ENCODE results near the gene HCCS. TPM values are rescaled to one million over a fixed set of nuclear protein-coding genes. Genes with fewer than 3 reads are reported as not detected.

The HCCS gene
- total and polyA plus RNA-seq, 2 of the 8 experiments (the other 6 are each of a cell fraction or from before 2014, with no cell fraction given): 11.9 to 29.9 TPM

GRCh38 chrX:11138498-11139390 is 27.6 kb downstream of the HCCS start (continued):
- TF ChIP-seq BCL11A (IDR thresholded peaks at IDR 0.05; ENCODE audit: low read depth in 2 of 2, low read length in 2 of 2): no peak
- no peak for TF ChIP-seq YY1 (IDR thresholded peaks at IDR 0.05; ENCODE audit: low read depth, low read length)
- TF ChIP-seq SP4 (IDR thresholded peaks at IDR 0.05; ENCODE audit: low read length): no peak
- TF ChIP-seq PHF8 (conservative IDR thresholded peaks at IDR 0.05; ENCODE audit: low read depth, low read length): no peak
- TF ChIP-seq, protein P1, sequence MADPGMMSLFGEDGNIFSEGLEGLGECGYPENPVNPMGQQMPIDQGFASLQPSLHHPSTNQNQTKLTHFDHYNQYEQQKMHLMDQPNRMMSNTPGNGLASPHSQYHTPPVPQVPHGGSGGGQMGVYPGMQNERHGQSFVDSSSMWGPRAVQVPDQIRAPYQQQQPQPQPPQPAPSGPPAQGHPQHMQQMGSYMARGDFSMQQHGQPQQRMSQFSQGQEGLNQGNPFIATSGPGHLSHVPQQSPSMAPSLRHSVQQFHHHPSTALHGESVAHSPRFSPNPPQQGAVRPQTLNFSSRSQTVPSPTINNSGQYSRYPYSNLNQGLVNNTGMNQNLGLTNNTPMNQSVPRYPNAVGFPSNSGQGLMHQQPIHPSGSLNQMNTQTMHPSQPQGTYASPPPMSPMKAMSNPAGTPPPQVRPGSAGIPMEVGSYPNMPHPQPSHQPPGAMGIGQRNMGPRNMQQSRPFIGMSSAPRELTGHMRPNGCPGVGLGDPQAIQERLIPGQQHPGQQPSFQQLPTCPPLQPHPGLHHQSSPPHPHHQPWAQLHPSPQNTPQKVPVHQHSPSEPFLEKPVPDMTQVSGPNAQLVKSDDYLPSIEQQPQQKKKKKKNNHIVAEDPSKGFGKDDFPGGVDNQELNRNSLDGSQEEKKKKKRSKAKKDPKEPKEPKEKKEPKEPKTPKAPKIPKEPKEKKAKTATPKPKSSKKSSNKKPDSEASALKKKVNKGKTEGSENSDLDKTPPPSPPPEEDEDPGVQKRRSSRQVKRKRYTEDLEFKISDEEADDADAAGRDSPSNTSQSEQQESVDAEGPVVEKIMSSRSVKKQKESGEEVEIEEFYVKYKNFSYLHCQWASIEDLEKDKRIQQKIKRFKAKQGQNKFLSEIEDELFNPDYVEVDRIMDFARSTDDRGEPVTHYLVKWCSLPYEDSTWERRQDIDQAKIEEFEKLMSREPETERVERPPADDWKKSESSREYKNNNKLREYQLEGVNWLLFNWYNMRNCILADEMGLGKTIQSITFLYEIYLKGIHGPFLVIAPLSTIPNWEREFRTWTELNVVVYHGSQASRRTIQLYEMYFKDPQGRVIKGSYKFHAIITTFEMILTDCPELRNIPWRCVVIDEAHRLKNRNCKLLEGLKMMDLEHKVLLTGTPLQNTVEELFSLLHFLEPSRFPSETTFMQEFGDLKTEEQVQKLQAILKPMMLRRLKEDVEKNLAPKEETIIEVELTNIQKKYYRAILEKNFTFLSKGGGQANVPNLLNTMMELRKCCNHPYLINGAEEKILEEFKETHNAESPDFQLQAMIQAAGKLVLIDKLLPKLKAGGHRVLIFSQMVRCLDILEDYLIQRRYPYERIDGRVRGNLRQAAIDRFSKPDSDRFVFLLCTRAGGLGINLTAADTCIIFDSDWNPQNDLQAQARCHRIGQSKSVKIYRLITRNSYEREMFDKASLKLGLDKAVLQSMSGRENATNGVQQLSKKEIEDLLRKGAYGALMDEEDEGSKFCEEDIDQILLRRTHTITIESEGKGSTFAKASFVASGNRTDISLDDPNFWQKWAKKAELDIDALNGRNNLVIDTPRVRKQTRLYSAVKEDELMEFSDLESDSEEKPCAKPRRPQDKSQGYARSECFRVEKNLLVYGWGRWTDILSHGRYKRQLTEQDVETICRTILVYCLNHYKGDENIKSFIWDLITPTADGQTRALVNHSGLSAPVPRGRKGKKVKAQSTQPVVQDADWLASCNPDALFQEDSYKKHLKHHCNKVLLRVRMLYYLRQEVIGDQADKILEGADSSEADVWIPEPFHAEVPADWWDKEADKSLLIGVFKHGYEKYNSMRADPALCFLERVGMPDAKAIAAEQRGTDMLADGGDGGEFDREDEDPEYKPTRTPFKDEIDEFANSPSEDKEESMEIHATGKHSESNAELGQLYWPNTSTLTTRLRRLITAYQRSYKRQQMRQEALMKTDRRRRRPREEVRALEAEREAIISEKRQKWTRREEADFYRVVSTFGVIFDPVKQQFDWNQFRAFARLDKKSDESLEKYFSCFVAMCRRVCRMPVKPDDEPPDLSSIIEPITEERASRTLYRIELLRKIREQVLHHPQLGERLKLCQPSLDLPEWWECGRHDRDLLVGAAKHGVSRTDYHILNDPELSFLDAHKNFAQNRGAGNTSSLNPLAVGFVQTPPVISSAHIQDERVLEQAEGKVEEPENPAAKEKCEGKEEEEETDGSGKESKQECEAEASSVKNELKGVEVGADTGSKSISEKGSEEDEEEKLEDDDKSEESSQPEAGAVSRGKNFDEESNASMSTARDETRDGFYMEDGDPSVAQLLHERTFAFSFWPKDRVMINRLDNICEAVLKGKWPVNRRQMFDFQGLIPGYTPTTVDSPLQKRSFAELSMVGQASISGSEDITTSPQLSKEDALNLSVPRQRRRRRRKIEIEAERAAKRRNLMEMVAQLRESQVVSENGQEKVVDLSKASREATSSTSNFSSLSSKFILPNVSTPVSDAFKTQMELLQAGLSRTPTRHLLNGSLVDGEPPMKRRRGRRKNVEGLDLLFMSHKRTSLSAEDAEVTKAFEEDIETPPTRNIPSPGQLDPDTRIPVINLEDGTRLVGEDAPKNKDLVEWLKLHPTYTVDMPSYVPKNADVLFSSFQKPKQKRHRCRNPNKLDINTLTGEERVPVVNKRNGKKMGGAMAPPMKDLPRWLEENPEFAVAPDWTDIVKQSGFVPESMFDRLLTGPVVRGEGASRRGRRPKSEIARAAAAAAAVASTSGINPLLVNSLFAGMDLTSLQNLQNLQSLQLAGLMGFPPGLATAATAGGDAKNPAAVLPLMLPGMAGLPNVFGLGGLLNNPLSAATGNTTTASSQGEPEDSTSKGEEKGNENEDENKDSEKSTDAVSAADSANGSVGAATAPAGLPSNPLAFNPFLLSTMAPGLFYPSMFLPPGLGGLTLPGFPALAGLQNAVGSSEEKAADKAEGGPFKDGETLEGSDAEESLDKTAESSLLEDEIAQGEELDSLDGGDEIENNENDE (IDR thresholded peaks at IDR 0.05; ENCODE audit: insufficient replicate concordance, low read length): no peak
- no peak for TF ChIP-seq MAFK (IDR thresholded peaks at IDR 0.05; ENCODE audit: low read depth, low read length)

All from H1 (cell line).